Activated T-cell treated with anti-CD3 and anti-CD28 coated beads, Interleukin-2, amount 50 U/mL, for 4 hours (primary cell): Measurements from ENCODE around the gene UGT3A2. TPM values are rescaled to one million over a fixed set of nuclear protein-coding genes. Genes with fewer than 3 reads are reported as not detected.

Experiments used
- ATAC-seq, 2 donors: fragments of 200-7000 bp; cut with Tn5 transposase; one replicate each; pipeline ENCODE4 v1.10.0; 2021
- DNase-seq: peaks from one replicate; pipeline ENCODE4 v3.0.0-alpha.2; 2020
- H3K27me3 Mint-ChIP-seq: one replicate; pipeline ENCODE4 v1.8.0; 2021; ENCODE audit warnings: low read depth, mixed read lengths
- H3K36me3 Mint-ChIP-seq: one replicate; pipeline ENCODE4 v1.8.0; 2022; ENCODE audit warnings: mixed read lengths; ENCODE audit not compliant: insufficient read depth
- H3K4me1 Mint-ChIP-seq: one replicate; pipeline ENCODE4 v1.8.0; 2021; ENCODE audit warnings: low read depth, mixed read lengths
- H3K4me3 Mint-ChIP-seq: one replicate; pipeline ENCODE4 v1.8.0; 2021; ENCODE audit warnings: mild to moderate bottlenecking, moderate library complexity, mixed read lengths
- H3K9me3 Mint-ChIP-seq: one replicate; pipeline ENCODE4 v1.8.0; 2021; ENCODE audit warnings: mixed read lengths
- total RNA-seq, 3 donors: library from RNA; stranded (reverse); gene quantifications; one replicate each; pipeline ENCODE4 v1.2.1, GENCODE V29; 2021

UGT3A2 gene
- total RNA-seq, 3 donors from 2014 or later, result not detected

DNA sequence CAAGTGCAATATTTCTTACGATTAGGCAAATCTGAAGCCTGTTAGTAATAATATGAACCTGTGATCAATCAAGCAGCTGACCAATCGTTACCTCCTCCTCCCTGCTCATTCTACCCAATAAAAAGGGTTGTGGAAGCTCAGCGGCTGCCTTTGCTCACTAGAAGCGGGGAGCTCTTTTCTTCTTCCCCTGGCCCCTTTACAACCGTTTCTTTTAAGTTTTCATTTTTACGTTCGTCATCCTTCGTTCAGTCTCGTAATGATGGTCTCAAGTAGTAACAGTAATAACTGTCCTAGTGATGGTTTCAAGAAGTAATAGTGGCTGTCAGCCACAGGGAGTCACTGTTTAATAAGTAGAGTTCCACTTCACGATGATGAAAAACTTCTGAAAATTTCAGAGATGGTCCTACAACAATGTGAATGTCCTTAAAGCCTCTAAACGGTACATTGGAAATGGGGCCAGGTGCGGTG is 6.2 kb downstream of the UGT3A2 start:
- Mint-ChIP-seq H3K27me3 (peaks cover 20% of the 10 kb centered on the region), H3K4me1 (no peaks in the 10 kb centered on the region), H3K9me3 (no peaks in the 10 kb centered on the region), H3K36me3 (no peaks in the 10 kb centered on the region), H3K4me3 (no peak overlapping the region)
- DNase-seq, result no peak
- no peak for ATAC-seq

- H3K4me3 Mint-ChIP-seq, result no peak overlapping the region
- peaks cover 17% of the 10 kb centered on the region for H3K27me3 Mint-ChIP-seq
- DNase-seq, result no peak
- no peak for ATAC-seq
- no peaks in the 10 kb centered on the region for H3K36me3 Mint-ChIP-seq
- no peaks in the 10 kb centered on the region for H3K9me3 Mint-ChIP-seq
- H3K4me1 Mint-ChIP-seq, result no peaks in the 10 kb centered on the region
Measured at GRCh38 chr5:36059571-36060419, 6.9 kb downstream of the UGT3A2 start.

DNA sequence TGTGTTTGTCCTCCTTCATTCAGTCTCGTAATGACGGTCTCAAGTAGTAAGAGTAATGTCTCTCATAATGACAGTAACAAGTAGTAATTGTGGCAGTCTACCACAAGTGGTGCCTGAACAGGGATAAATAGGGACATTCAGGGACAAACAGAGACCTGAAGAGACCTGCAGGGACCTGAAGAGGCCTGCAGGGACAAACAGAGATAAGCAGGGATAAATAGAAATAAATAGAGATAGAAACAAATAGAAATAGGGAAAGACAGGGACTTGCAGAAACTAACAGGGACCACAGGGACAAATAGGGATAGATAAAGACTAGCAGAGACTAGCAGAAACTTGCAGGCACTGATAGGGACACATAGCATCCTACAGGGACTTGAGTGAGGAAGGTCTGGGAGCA is 7.9 kb downstream of the UGT3A2 start:
- ATAC-seq (no peak), DNase-seq (no peak)
- no peak overlapping the region for H3K4me3 Mint-ChIP-seq
- no peaks in the 10 kb centered on the region for H3K9me3 Mint-ChIP-seq
- no peaks in the 10 kb centered on the region for H3K36me3 Mint-ChIP-seq
- H3K4me1 Mint-ChIP-seq, result no peaks in the 10 kb centered on the region
- H3K27me3 Mint-ChIP-seq, result peaks cover 13% of the 10 kb centered on the region

- no peak for DNase-seq
- Mint-ChIP-seq H3K4me3 (no peak overlapping the region), H3K4me1 (no peaks in the 10 kb centered on the region), H3K9me3 (no peaks in the 10 kb centered on the region), H3K36me3 (no peaks in the 10 kb centered on the region), H3K27me3 (peaks cover 12% of the 10 kb centered on the region)
- ATAC-seq, result no peak
Measured at GRCh38 chr5:36057386-36057785, 9.3 kb downstream of the UGT3A2 start.

DNA sequence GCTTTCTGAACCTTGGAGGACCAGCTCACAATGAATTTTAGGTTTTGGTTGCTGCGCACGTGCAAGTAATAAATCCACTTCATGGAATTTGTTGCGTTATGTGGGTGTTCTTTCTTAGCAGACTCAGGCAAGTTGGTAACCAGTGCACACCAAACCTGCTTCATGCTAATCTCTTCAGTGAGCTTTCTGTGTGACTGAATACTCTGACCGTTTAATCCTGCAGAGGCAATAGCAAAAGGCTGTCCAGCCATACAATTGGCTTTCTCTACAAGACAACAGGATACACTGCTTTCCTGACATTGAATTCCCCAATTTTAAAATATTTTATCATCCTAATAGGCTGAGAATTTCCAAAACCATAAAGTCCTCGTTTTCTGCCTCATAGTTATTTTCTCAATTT is 10.3 kb downstream of the UGT3A2 start:
- DNase-seq, result no peak
- H3K27me3 Mint-ChIP-seq, result peaks cover 10% of the 10 kb centered on the region
- H3K36me3 Mint-ChIP-seq, result no peaks in the 10 kb centered on the region
- no peaks in the 10 kb centered on the region for H3K9me3 Mint-ChIP-seq
- H3K4me1 Mint-ChIP-seq, result no peaks in the 10 kb centered on the region
- no peak for ATAC-seq
- no peak overlapping the region for H3K4me3 Mint-ChIP-seq

DNA sequence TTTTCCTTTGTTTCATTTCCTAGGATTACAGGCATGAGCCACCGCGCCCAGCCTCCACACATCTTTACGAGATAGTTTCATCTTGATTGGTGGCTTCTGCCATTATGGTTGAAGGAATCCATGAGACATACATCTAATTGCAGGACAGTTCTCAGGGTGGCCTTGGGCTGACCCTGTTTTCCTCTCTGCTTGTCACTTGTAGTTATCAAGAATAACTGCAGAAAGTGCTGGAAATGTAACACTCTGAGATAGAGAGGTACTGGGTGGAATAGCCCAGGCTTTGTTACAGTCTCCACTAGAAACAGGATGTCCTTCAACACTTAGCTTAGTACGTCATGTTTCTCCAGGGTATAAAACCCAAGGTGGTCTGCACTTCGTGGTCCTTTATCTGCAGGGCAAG is 10.7 kb downstream of the UGT3A2 start:
- H3K27me3 Mint-ChIP-seq, result peaks cover 10% of the 10 kb centered on the region
- H3K36me3 Mint-ChIP-seq, result no peaks in the 10 kb centered on the region
- no peak overlapping the region for H3K4me3 Mint-ChIP-seq
- no peaks in the 10 kb centered on the region for H3K9me3 Mint-ChIP-seq
- ATAC-seq (no peak), DNase-seq (no peak)
- no peaks in the 10 kb centered on the region for H3K4me1 Mint-ChIP-seq

GRCh38 chr5:36054647-36055046 is 12.0 kb downstream of the UGT3A2 start:
- ATAC-seq, result no peak
- Mint-ChIP-seq H3K9me3 (no peaks in the 10 kb centered on the region), H3K36me3 (no peaks in the 10 kb centered on the region), H3K4me1 (no peaks in the 10 kb centered on the region), H3K4me3 (no peak overlapping the region), H3K27me3 (peaks cover 10% of the 10 kb centered on the region)
- no peak for DNase-seq

- ATAC-seq (no peak), DNase-seq (no peak)
- no peaks in the 10 kb centered on the region for H3K36me3 Mint-ChIP-seq
- H3K9me3 Mint-ChIP-seq, result no peaks in the 10 kb centered on the region
- no peaks in the 10 kb centered on the region for H3K4me1 Mint-ChIP-seq
- H3K4me3 Mint-ChIP-seq, result no peak overlapping the region
- H3K27me3 Mint-ChIP-seq, result peaks cover 3% of the 10 kb centered on the region
Measured at GRCh38 chr5:36052538-36052937, 14.1 kb downstream of the UGT3A2 start.

DNA sequence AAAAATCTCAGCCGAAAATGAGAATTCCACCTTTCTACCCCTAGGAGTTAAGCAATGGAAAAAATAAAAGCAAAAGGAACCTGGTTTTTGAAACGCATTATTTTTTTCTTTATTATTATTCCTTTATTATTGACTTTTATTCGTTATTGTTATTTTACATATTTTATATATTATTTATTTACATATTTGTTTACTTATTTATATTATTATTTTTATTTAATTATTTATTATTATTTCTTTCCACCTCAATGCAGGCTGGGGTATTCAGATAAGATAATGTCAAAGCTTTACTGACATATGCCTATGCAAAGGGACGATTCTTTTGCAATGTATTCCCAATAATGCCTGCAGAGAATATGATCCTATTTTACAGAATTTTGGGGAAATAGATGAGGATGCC is 16.7 kb downstream of the UGT3A2 start:
- no peaks in the 10 kb centered on the region for H3K4me1 Mint-ChIP-seq
- DNase-seq (no peak), ATAC-seq (no peak)
- H3K36me3 Mint-ChIP-seq, result no peaks in the 10 kb centered on the region
- H3K27me3 Mint-ChIP-seq, result no peaks in the 10 kb centered on the region
- H3K4me3 Mint-ChIP-seq, result no peak overlapping the region
- no peaks in the 10 kb centered on the region for H3K9me3 Mint-ChIP-seq

DNA sequence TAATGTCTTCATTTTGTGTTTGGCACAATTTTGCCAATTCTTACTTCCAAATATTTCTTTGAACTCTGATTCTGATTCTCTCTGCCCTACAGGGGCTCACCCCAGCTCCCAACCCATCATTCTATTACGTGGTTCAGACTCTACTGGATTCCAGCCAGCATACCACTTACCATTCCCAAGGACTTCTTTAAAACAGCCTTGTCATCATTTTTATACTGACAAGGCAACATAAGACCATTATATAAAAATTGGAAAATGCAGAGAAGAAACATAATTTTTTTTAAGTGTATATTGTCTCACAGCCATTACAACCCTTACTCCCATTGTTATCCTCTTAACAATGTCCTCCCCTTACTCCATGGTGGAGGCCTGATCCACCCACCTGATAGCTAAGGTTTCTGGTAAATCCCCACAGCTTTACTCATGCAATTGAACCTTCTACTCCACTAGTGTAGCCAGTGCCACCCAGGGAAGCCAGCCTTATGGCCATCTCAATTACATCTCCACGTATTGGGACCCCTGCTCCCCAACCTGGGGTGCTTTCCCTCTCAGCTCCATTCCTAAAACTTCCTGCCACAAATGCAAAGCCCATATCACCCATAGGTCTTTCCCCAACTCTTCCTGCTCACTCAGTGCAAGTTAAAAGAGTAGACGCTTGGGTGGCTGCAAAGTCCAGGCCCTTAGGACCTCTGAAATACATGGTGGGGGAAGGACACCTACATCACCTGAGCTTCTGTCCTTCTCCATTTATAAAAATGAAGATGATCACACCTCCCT is 19.1 kb downstream of the UGT3A2 start:
- no peak overlapping the region for H3K4me3 Mint-ChIP-seq
- DNase-seq, result no peak
- H3K9me3 Mint-ChIP-seq, result no peaks in the 10 kb centered on the region
- ATAC-seq, result no peak
- H3K27me3 Mint-ChIP-seq, result no peaks in the 10 kb centered on the region
- no peaks in the 10 kb centered on the region for H3K4me1 Mint-ChIP-seq
- no peaks in the 10 kb centered on the region for H3K36me3 Mint-ChIP-seq

- no peak overlapping the region for H3K4me3 Mint-ChIP-seq
- DNase-seq (no peak), ATAC-seq (no peak)
- no peaks in the 10 kb centered on the region for H3K9me3 Mint-ChIP-seq
- H3K36me3 Mint-ChIP-seq, result no peaks in the 10 kb centered on the region
- peaks cover 2% of the 10 kb centered on the region for H3K27me3 Mint-ChIP-seq
- H3K4me1 Mint-ChIP-seq, result no peaks in the 10 kb centered on the region
Measured at GRCh38 chr5:36045895-36046294, 20.8 kb downstream of the UGT3A2 start.

DNA sequence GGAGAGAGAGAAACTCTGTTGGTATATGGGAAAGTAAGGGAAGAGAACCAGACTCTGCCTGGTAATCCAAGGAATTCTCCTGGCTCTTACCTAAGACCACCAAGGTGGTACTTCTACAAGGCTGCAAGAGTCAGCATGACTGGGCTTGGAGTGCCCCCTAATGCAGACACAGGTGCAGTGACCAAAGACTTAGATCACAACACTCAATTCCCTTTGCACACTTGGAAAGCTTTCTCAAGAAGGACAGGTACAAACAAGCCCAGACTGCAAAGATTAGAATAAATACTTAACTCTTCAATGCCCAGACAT is 25.2 kb downstream of the UGT3A2 start:
- ATAC-seq, result no peak
- no peak overlapping the region for H3K4me3 Mint-ChIP-seq

DNA sequence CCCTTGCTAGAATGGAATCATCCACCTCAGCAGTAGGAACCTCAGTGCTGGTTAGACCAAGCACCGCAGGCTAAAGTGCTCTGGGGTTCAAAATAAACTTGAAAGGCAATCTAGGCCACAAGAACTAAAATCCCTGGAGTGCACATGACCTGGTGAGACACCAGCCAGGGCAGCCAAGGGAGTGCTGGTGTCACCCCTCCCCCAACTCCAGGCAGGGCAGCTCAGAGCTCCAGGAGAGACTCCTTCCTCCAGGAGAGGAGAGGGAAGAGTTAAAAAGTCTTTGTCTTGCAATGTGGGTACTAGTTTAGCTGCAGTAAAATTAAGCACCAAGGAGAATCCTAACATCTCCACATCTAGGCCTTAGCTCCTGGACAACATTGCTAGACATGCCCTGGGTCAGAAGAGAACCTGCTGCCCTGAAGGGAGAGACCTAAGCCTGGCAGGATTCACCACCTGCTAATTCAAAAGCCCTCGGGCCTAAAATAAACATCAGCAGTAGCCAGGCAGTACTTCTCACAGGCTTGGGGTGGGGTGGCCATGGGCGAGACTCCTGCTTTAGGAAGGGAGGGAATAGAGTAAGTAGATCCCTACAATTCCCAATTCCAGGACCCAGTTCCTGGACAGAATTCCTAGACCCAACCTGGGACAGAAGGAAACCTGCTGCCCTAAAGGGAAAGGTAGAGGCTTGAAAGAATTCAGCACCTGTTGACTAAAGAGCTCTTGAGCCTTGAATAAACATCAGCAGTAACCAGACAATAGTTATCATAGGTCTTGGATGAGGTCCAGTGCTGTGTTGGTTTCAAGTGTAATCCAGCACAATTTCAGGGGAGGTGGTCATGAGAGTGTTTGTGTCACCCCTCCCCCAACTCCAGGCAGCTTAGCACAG is 25.8 kb downstream of the UGT3A2 start:
- H3K9me3 Mint-ChIP-seq, result no peaks in the 10 kb centered on the region
- H3K27me3 Mint-ChIP-seq, result peaks cover 7% of the 10 kb centered on the region
- no peaks in the 10 kb centered on the region for H3K36me3 Mint-ChIP-seq
- ATAC-seq, result no peak
- DNase-seq, result no peak
- no peak overlapping the region for H3K4me3 Mint-ChIP-seq
- no peaks in the 10 kb centered on the region for H3K4me1 Mint-ChIP-seq

More for the DNA sequence above, 25.2 kb downstream of the UGT3A2 start:
- no peaks in the 10 kb centered on the region for H3K36me3 Mint-ChIP-seq
- no peak for DNase-seq
- H3K4me1 Mint-ChIP-seq, result no peaks in the 10 kb centered on the region
- peaks cover 7% of the 10 kb centered on the region for H3K27me3 Mint-ChIP-seq
- no peaks in the 10 kb centered on the region for H3K9me3 Mint-ChIP-seq

DNA sequence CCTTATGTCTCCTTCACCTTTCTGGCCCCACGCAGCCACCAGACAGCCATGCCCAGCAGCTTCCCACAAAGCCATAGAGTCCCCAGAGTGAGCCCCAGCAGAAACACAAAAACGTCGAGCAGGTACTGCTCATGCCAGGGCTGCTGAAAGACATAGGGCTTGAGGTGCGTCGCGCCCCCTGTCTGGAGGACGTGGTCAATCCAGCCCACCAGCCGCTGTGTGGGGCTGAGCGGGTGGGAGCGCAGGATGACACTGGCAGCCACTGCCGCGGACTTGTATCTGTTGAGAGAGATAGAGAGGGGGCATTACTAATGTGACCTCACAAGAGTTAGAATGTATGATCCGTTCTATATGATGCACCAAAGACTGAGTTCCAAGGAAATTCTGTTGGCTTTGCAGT is 31.0 kb downstream of the UGT3A2 start:
- ATAC-seq (no peak), DNase-seq (no peak)
- H3K4me1 Mint-ChIP-seq, result no peaks in the 10 kb centered on the region
- H3K4me3 Mint-ChIP-seq, result no peak overlapping the region
- H3K27me3 Mint-ChIP-seq, result peaks cover 11% of the 10 kb centered on the region
- no peaks in the 10 kb centered on the region for H3K9me3 Mint-ChIP-seq
- H3K36me3 Mint-ChIP-seq, result no peaks in the 10 kb centered on the region
